Raji (cell line): ENCODE data around the gene PAPOLB.

Experiments
- POLR2A ChIP-seq: IDR thresholded peaks from 2 replicates; pipeline ENCODE4 v1.6.1; 2011; ENCODE audit warnings: low read depth, low read length, control low read depth; ENCODE audit not compliant: insufficient read depth

Gene PAPOLB

GRCh38 chr7:4857189-4857588, 4.6 kb downstream of the PAPOLB start:
- TF ChIP-seq POLR2A, result no peak

GRCh38 chr7:4856336-4857057, 5.3 kb downstream of the PAPOLB start:
- TF ChIP-seq POLR2A, result no peak

- TF ChIP-seq POLR2A, result no peak
These were observed 6.9 kb downstream of the PAPOLB start for GRCh38 chr7:4854916-4855315.

GRCh38 chr7:4851459-4852422, 10.1 kb downstream of the PAPOLB start:
- TF ChIP-seq POLR2A, result no peak

GRCh38 chr7:4850262-4850795, 11.5 kb downstream of the PAPOLB start:
- no peak for TF ChIP-seq POLR2A

GRCh38 chr7:4849390-4849789, 12.4 kb downstream of the PAPOLB start:
- no peak for TF ChIP-seq POLR2A

- no peak for TF ChIP-seq POLR2A
These were observed 16.1 kb downstream of the PAPOLB start for GRCh38 chr7:4845740-4846142.

- no peak for TF ChIP-seq POLR2A
These were observed 19.3 kb downstream of the PAPOLB start for GRCh38 chr7:4842319-4843064.

- no peak for TF ChIP-seq POLR2A
These were observed 20.0 kb downstream of the PAPOLB start for GRCh38 chr7:4841836-4842235.

GRCh38 chr7:4841007-4841784, 20.6 kb downstream of the PAPOLB start:
- TF ChIP-seq POLR2A, result no peak

- no peak for TF ChIP-seq POLR2A
These were observed 21.7 kb downstream of the PAPOLB start for GRCh38 chr7:4840079-4840501.

- TF ChIP-seq POLR2A, result no peak
These were observed 23.1 kb downstream of the PAPOLB start for GRCh38 chr7:4838626-4839334.

- TF ChIP-seq POLR2A, result no peak
These were observed 23.8 kb downstream of the PAPOLB start for GRCh38 chr7:4837803-4838625.
